Brain microvascular endothelial cell (primary cell): ENCODE results near the gene GPHN.
"Not testable (repeated sequence)": the region's sequence is repeated elsewhere in the genome, so short reads cannot be mapped to it uniquely, and the experiment has no call there.

Experiments used
- DNase-seq: peaks from one replicate; pipeline ENCODE4 v3.0.0-alpha.2; 2020
- H3K27ac ChIP-seq: fragments of 250-450 bp; sonication (Bioruptor Pico); 2 replicates; pipeline ENCODE4 v1.5.1; 2020; ENCODE audit warnings: mild to moderate bottlenecking, moderate library complexity
- H3K27me3 ChIP-seq: fragments of 250-450 bp; sonication (Bioruptor Pico); replicated peaks from 2 replicates; pipeline ENCODE4 v1.5.1; 2020; ENCODE audit warnings: mild to moderate bottlenecking
- H3K36me3 ChIP-seq: fragments of 250-450 bp; sonication (Bioruptor Pico); replicated peaks from 2 replicates; pipeline ENCODE4 v1.5.1; 2020; ENCODE audit warnings: mild to moderate bottlenecking
- H3K4me3 ChIP-seq: 2 replicates; pipeline ENCODE4 v1.5.1; 2011; ENCODE audit warnings: low read depth, mild to moderate bottlenecking, control low read depth, low read length, moderate library complexity
- in situ Hi-C: cut with HindIII; loops from 2 replicates; pipeline ENCODE4 v1.10.0; 2017; ENCODE audit warnings: low sequenced_read_pairs, low pct_ligation_motif_present
- TF ChIP-seq, protein P1 (sequence below): IDR thresholded peaks from 2 replicates; pipeline ENCODE4 v1.5.1; 2011; ENCODE audit warnings: low read depth, mild to moderate bottlenecking, moderate library complexity, low read length, control low read depth, inconsistent platforms; ENCODE audit errors: missing control alignments

The GPHN gene

DNA sequence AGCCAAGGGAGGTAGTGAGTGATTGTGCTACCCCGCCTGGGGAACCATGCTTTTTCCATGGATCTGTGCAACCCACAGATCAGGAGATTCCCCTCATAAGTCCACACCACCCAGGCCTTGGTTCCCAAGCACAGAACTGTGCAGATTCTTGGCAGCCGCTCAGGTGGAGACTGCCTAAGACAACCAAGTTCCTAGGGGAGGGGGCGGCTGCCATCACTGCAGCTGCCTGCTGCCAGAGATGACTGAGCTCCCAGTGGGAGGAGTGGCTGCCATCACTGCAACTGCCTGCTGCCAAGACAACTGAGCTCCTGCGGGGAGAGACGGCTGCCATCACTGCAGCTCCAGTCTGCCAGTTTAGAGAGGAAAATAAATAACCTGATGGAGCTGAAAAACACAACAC lies 542.9 kb downstream of the GPHN start:
- Histone ChIP-seq H3K4me3 (no peak overlapping the region), H3K36me3 (no peaks in the 10 kb centered on the region), H3K27ac (no peak overlapping the region), H3K27me3 (no peaks in the 10 kb centered on the region)
- TF ChIP-seq, protein P1, sequence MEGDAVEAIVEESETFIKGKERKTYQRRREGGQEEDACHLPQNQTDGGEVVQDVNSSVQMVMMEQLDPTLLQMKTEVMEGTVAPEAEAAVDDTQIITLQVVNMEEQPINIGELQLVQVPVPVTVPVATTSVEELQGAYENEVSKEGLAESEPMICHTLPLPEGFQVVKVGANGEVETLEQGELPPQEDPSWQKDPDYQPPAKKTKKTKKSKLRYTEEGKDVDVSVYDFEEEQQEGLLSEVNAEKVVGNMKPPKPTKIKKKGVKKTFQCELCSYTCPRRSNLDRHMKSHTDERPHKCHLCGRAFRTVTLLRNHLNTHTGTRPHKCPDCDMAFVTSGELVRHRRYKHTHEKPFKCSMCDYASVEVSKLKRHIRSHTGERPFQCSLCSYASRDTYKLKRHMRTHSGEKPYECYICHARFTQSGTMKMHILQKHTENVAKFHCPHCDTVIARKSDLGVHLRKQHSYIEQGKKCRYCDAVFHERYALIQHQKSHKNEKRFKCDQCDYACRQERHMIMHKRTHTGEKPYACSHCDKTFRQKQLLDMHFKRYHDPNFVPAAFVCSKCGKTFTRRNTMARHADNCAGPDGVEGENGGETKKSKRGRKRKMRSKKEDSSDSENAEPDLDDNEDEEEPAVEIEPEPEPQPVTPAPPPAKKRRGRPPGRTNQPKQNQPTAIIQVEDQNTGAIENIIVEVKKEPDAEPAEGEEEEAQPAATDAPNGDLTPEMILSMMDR: no peak
- no peak for DNase-seq
- in situ Hi-C loops: no loop called here

DNA sequence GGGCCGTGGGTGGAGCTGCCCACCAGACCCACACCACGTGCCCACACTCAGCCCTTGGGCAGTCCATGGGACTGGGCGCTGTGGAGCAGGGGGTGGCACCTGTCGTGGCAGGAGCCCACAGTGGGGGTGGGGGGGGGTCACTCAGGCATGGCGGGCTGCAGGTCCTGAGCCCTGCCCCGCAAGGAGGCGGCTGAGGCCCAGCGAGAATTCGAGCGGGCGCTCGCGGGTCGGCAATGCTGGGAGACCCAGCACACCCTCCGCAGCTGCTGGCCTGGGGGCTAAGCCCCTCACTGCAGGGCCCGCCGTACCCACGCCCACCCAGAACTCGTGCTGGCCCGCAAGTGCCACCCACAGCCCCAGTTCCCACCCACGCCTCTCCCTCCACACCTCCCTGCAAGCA lies 548.7 kb downstream of the GPHN start:
- DNase-seq: no peak
- no peak overlapping the region for H3K4me3 ChIP-seq
- H3K36me3 ChIP-seq: no peaks in the 10 kb centered on the region
- H3K27ac ChIP-seq: no peak overlapping the region
- in situ Hi-C loops: no loop called here
- TF ChIP-seq, protein P1: no peak
- no peaks in the 10 kb centered on the region for H3K27me3 ChIP-seq

DNA sequence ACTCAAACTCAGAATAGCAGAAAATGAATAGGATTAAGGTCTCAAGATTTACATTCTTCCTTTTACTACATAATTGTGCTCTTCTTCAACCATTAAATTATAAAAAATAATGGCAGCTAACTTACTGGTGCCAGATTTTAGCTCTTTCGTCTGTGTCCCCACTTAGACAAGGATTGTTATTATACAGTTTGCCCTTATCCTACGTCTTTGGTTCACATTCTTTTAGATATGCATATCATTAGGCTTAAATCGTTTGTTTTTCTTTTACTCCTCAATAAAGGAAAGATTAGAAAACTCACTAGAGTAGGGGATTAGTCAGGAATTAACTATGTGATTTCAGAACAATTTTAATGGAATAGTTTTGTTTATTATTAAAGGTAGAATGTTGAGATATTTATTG lies 551.6 kb downstream of the GPHN start:
- H3K27ac ChIP-seq: no peak overlapping the region
- TF ChIP-seq, protein P1: no peak
- no peak for DNase-seq

DNA sequence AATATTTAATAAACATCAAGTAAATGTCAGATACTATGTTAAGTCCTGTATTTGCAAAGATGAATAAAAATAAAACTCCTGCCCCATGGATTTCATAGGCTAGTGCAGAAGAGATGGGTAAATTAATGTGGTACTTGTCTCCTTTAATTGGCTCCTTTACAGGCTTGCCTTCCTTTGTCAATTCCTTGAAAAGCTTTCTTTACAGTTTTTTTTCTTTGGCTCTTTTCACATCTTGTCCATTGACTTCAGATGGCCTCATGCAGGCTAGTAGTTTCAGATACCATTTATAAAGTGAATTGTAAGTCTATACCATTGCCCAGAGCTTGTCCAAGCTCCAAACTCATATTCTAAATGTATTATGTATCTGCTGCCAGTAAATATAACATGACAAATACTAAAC lies 552.6 kb downstream of the GPHN start:
- H3K27me3 ChIP-seq: no peaks in the 10 kb centered on the region
- H3K4me3 ChIP-seq: no peak overlapping the region
- DNase-seq: no peak
- H3K36me3 ChIP-seq: no peaks in the 10 kb centered on the region
- TF ChIP-seq, protein P1: no peak
- in situ Hi-C loops: no loop called here
- H3K27ac ChIP-seq: no peak overlapping the region

More for the DNA sequence above, 551.6 kb downstream of the GPHN start:
- Histone ChIP-seq H3K27me3 (no peaks in the 10 kb centered on the region), H3K36me3 (no peaks in the 10 kb centered on the region), H3K4me3 (no peak overlapping the region)
- in situ Hi-C loops: no loop called here

DNA sequence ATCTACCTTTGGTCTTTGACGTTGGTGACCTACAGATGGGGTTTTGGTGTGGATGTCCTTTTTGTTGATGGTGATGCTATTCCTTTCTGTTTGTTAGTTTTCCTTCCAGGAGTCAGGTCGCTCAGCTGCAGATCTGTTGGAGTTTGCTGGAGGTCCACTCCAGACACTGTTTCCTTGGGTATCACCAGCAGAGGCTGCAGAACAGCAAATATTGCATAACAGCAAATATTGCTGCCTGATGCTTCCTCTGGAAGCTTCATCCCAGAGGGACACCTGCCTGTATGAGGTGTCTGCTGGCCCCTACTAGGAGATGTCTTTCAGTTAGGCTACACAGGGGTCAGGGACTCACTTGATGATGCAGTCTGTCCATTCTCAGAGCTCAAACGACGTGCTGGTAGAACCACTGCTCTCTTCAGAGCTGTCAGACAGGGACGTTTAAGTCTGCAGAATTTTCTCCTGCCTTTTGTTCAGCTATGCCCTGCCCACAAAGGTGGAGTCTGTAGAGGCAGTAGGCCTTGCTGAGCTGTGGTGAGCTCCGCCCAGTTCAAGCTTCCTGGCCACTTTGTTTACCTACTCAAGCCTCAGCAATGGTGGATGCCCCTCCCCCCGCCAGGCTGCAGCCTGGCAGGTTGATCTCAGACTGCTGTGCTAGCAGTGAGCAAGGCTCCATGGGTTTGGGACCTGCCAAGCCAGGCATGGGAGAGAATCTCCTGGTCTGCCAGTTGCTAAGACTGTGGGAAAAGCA lies 559.3 kb downstream of the GPHN start:
- H3K36me3 ChIP-seq, H3K4me3 ChIP-seq, H3K27ac ChIP-seq, DNase-seq, H3K27me3 ChIP-seq, in situ Hi-C loops: not testable (repeated sequence)

DNA sequence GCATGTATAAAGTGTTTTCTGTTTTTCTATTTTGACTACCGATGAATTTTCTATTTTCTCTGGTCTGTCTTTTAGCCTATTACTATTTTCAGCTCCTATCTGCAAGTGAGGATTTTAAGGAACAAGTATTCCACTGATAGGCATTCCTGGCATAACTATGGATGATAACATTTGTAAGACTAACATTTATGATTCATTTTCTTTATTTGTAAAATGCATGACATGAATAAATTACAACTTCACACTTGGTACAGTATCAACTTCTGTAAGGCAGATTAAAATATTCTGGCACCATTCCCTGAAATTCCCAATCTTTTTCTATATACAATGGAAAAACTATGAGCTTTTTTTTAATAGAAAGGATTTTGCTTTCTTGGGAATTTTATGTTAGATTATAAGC lies 560.3 kb downstream of the GPHN start:
- TF ChIP-seq, protein P1: no peak
- no peak overlapping the region for H3K4me3 ChIP-seq
- no peak overlapping the region for H3K27ac ChIP-seq
- in situ Hi-C loops: no loop called here
- H3K36me3 ChIP-seq: no peaks in the 10 kb centered on the region
- H3K27me3 ChIP-seq: no peaks in the 10 kb centered on the region
- DNase-seq: no peak
